HepG2 (cell line): Measurements from ENCODE around the gene MYOM1. TPM values are rescaled to one million over a fixed set of nuclear protein-coding genes. Genes with fewer than 3 reads are reported as not detected.

Experiments used
- CHCHD3 ChIP-seq: sonication (generic); formaldehyde crosslinking; IDR thresholded peaks from 2 replicates; pipeline ENCODE4 v1.8.0; 2022; ENCODE audit warnings: mild to moderate bottlenecking, missing genetic modification reagents, moderate library complexity
- FOSL2 ChIP-seq: sonication (generic); formaldehyde crosslinking; IDR thresholded peaks from 2 replicates; pipeline ENCODE4 v1.4.0; 2020; ENCODE audit warnings: missing genetic modification reagents
- NFIC ChIP-seq: IDR thresholded peaks from 2 replicates; pipeline ENCODE4 v1.6.1; 2012; ENCODE audit warnings: mild to moderate bottlenecking, low read length, inconsistent platforms
- SUZ12 ChIP-seq: fragments of 150-350 bp; IDR thresholded peaks from 2 replicates; pipeline ENCODE4 v1.6.1; 2014; ENCODE audit warnings: low read depth, low read length
- ZBTB8A ChIP-seq: sonication (generic); formaldehyde crosslinking; IDR thresholded peaks from 2 replicates; pipeline ENCODE4 v1.4.0; 2020; ENCODE audit warnings: mild to moderate bottlenecking, low read depth, missing genetic modification reagents, borderline replicate concordance
- ZMYM4 ChIP-seq: sonication (generic); formaldehyde crosslinking; IDR thresholded peaks from 2 replicates; pipeline ENCODE4 v1.8.1; 2023; ENCODE audit warnings: mild to moderate bottlenecking, missing genetic modification reagents
- ZNF260 ChIP-seq: sonication (generic); formaldehyde crosslinking; IDR thresholded peaks from 2 replicates; pipeline ENCODE4 v1.4.0; 2020; ENCODE audit warnings: missing genetic modification reagents, low read depth, mild to moderate bottlenecking, borderline replicate concordance
- ZNF30 ChIP-seq: sonication (generic); formaldehyde crosslinking; IDR thresholded peaks from 2 replicates; pipeline ENCODE4 v1.5.0; 2020; ENCODE audit warnings: mild to moderate bottlenecking, missing genetic modification reagents
- ZNF530 ChIP-seq: sonication (generic); formaldehyde crosslinking; IDR thresholded peaks from 2 replicates; pipeline ENCODE4 v1.5.0; 2020; ENCODE audit warnings: low read depth, mild to moderate bottlenecking, missing genetic modification reagents
- ZNF614 ChIP-seq: IDR thresholded peaks from 2 replicates; pipeline ENCODE4 v1.6.1; 2018; ENCODE audit warnings: missing biosample characterization, missing genetic modification reagents, inconsistent platforms, borderline replicate concordance
- ZNF616 ChIP-seq: sonication (generic); formaldehyde crosslinking; IDR thresholded peaks from 2 replicates; pipeline ENCODE4 v1.5.0; 2020; ENCODE audit warnings: low read depth, mild to moderate bottlenecking, missing genetic modification reagents
- ZNF703 ChIP-seq: sonication (generic); formaldehyde crosslinking; IDR thresholded peaks from 2 replicates; pipeline ENCODE4 v1.5.1; 2020; ENCODE audit warnings: missing genetic modification reagents, mild to moderate bottlenecking, moderate library complexity, borderline replicate concordance
- polyA plus RNA-seq, 8 experiments: library from polyadenylated mRNA; depleted of rRNA in 3 of 8; stranded (reverse) in 7 of 8; unstranded in 1 of 8; fragments of >200 nt; fragmentation: Illumina TruSeq in 4 of 8; extraction: Trizol in 4 of 8; gene quantifications; 2 replicates each; pipeline versions ENCODE4 v1.2.1 to v1.2.3, GENCODE V29; 2011 to 2016; ENCODE audit warnings: low read depth in 4 of 8, missing spikeins in 1 of 8, mixed read lengths in 1 of 8; ENCODE audit not compliant: insufficient read depth in 1 of 8
- total RNA-seq, 5 experiments: library from RNA; depleted of rRNA; stranded (reverse); fragments of >200 nt; fragmentation: Illumina TruSeq; extraction: Trizol; gene quantifications; 2 replicates each; pipeline ENCODE4 v1.2.3, GENCODE V29; 2016; ENCODE audit warnings: low read depth in 1 of 5
- TF ChIP-seq, protein P1 (sequence below): IDR thresholded peaks from 2 replicates; pipeline ENCODE4 v1.6.1; 2018; ENCODE audit warnings: missing genetic modification reagents, mild to moderate bottlenecking, missing compliant biosample characterization
- TF ChIP-seq, protein P2 (sequence below): sonication (generic); formaldehyde crosslinking; IDR thresholded peaks from 2 replicates; pipeline ENCODE4 v1.4.0; 2020; ENCODE audit warnings: missing genetic modification reagents
- TF ChIP-seq, protein P3 (sequence below): sonication (generic); formaldehyde crosslinking; IDR thresholded peaks from 2 replicates; pipeline ENCODE4 v1.5.0; 2020; ENCODE audit warnings: mild to moderate bottlenecking, missing genetic modification reagents, moderate library complexity
- TF ChIP-seq, protein P4 (sequence below): sonication (generic); formaldehyde crosslinking; IDR thresholded peaks from 2 replicates; pipeline ENCODE4 v1.9.0; 2021; ENCODE audit warnings: mild to moderate bottlenecking, missing genetic modification reagents

Gene MYOM1
- total and polyA plus RNA-seq, 2 of the 13 experiments (the other 11 are each of a cell fraction or from before 2014, with no cell fraction given) = 0.46 to 0.98 TPM

DNA sequence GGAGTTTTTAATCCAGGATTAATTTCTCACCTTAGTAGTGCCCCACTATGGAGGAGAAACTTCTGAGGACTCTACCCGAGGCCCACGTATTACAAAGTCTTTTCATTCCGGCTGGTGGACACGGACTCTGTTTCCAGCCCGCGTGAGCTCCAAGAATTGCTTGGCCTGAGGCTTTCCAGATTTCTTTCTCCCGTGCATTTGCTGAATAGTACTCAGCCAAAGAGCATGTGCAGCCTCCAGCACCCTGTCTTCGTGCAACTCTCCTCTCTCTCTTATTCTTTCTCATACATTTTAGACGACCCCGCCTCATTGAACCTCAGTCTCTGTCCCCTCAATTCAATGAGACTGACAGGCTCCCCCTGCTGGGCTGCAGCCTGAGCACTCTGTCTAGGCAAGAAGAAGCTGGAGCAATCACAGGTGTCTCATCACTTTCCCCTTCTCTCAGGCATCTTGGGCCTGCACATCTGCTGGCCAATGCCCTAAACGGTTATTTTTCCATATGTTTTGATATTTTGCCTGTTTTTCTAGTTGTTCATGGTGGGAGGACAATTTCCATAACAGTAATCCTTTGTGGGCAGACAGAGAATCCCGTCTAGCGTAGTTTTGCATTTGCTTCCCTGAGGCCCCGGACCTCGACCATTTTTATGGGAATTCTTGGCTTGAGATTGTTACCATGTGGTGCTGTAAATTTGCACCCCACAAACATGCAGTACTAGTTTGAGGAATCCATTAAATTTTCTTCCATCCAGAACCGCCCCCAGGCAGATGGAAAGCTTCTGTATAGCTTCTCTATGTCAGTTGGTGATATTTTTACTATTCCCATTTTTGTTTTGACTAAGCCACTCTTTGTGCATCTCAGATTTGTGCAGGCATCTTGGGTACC lies 156.7 kb downstream of the MYOM1 start (continued):
- TF ChIP-seq, protein P1, sequence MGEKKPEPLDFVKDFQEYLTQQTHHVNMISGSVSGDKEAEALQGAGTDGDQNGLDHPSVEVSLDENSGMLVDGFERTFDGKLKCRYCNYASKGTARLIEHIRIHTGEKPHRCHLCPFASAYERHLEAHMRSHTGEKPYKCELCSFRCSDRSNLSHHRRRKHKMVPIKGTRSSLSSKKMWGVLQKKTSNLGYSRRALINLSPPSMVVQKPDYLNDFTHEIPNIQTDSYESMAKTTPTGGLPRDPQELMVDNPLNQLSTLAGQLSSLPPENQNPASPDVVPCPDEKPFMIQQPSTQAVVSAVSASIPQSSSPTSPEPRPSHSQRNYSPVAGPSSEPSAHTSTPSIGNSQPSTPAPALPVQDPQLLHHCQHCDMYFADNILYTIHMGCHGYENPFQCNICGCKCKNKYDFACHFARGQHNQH (CRISPR knock-in tag) = 0 out of 2 replicates have a peak, but pooled peaks have one; percentile 38
- TF ChIP-seq ZNF530 = no peak
- TF ChIP-seq ZNF260 (CRISPR knock-in tag) = no peak
- no peak for TF ChIP-seq CHCHD3 (CRISPR knock-in tag)
- no peak for TF ChIP-seq ZNF703 (CRISPR knock-in tag)
- TF ChIP-seq SUZ12 = no peak
- no peak; the same call in 1 of the 2 replicates for TF ChIP-seq ZMYM4 (CRISPR knock-in tag)
- TF ChIP-seq, protein P2, sequence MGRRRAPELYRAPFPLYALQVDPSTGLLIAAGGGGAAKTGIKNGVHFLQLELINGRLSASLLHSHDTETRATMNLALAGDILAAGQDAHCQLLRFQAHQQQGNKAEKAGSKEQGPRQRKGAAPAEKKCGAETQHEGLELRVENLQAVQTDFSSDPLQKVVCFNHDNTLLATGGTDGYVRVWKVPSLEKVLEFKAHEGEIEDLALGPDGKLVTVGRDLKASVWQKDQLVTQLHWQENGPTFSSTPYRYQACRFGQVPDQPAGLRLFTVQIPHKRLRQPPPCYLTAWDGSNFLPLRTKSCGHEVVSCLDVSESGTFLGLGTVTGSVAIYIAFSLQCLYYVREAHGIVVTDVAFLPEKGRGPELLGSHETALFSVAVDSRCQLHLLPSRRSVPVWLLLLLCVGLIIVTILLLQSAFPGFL (CRISPR knock-in tag) = no peak
- TF ChIP-seq, protein P3, sequence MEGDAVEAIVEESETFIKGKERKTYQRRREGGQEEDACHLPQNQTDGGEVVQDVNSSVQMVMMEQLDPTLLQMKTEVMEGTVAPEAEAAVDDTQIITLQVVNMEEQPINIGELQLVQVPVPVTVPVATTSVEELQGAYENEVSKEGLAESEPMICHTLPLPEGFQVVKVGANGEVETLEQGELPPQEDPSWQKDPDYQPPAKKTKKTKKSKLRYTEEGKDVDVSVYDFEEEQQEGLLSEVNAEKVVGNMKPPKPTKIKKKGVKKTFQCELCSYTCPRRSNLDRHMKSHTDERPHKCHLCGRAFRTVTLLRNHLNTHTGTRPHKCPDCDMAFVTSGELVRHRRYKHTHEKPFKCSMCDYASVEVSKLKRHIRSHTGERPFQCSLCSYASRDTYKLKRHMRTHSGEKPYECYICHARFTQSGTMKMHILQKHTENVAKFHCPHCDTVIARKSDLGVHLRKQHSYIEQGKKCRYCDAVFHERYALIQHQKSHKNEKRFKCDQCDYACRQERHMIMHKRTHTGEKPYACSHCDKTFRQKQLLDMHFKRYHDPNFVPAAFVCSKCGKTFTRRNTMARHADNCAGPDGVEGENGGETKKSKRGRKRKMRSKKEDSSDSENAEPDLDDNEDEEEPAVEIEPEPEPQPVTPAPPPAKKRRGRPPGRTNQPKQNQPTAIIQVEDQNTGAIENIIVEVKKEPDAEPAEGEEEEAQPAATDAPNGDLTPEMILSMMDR (CRISPR knock-in tag) = peak; percentile 90
- no peak for TF ChIP-seq ZBTB8A
- peak; percentile 60; the same call in 1 of the 2 replicates for TF ChIP-seq FOSL2 (CRISPR knock-in tag)
- TF ChIP-seq ZNF30 (CRISPR knock-in tag) = no peak
- no peak for TF ChIP-seq ZNF616 (CRISPR knock-in tag)
- TF ChIP-seq NFIC = no peak
- peak; percentile 31; the same call in 1 of the 2 replicates for TF ChIP-seq ZNF614
- TF ChIP-seq, protein P4, sequence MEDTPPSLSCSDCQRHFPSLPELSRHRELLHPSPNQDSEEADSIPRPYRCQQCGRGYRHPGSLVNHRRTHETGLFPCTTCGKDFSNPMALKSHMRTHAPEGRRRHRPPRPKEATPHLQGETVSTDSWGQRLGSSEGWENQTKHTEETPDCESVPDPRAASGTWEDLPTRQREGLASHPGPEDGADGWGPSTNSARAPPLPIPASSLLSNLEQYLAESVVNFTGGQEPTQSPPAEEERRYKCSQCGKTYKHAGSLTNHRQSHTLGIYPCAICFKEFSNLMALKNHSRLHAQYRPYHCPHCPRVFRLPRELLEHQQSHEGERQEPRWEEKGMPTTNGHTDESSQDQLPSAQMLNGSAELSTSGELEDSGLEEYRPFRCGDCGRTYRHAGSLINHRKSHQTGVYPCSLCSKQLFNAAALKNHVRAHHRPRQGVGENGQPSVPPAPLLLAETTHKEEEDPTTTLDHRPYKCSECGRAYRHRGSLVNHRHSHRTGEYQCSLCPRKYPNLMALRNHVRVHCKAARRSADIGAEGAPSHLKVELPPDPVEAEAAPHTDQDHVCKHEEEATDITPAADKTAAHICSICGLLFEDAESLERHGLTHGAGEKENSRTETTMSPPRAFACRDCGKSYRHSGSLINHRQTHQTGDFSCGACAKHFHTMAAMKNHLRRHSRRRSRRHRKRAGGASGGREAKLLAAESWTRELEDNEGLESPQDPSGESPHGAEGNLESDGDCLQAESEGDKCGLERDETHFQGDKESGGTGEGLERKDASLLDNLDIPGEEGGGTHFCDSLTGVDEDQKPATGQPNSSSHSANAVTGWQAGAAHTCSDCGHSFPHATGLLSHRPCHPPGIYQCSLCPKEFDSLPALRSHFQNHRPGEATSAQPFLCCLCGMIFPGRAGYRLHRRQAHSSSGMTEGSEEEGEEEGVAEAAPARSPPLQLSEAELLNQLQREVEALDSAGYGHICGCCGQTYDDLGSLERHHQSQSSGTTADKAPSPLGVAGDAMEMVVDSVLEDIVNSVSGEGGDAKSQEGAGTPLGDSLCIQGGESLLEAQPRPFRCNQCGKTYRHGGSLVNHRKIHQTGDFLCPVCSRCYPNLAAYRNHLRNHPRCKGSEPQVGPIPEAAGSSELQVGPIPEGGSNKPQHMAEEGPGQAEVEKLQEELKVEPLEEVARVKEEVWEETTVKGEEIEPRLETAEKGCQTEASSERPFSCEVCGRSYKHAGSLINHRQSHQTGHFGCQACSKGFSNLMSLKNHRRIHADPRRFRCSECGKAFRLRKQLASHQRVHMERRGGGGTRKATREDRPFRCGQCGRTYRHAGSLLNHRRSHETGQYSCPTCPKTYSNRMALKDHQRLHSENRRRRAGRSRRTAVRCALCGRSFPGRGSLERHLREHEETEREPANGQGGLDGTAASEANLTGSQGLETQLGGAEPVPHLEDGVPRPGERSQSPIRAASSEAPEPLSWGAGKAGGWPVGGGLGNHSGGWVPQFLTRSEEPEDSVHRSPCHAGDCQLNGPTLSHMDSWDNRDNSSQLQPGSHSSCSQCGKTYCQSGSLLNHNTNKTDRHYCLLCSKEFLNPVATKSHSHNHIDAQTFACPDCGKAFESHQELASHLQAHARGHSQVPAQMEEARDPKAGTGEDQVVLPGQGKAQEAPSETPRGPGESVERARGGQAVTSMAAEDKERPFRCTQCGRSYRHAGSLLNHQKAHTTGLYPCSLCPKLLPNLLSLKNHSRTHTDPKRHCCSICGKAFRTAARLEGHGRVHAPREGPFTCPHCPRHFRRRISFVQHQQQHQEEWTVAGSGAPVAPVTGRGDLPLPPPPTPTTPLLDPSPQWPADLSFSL (CRISPR knock-in tag) = no peak
